ENCODE results near the gene PHACTR2.

Gene PHACTR2

DNA sequence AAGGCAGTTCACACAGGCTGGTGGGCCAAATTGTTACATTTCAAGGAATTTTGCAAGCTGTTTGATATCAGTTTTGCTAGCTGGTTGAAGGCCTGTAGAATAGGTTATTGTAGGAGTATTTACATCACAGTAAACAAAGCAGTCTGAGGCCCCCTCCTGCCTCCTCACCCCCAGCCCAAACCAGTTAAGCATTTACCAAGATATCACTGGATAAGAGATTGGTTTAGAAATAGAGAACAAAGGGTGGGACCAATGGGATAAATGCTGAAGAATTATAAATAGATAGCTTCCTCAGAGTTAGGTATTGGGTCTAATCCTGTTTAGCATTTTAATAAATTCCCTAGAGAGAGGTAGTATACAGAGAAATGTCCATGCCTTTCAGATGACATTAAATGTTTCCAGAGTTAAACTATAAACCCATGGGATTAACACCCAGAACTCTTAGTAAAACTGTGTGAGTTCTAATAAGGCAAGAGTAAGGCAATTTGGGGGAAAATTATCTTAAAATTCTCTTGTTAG is 2.3 kb upstream of the PHACTR2 start:
- DNase-seq (ENCODE audit: low read depth, low spot score), result no peak

GRCh38 chr6:143675946-143676345 is 1.8 kb upstream of the PHACTR2 start:
- DNase-seq (ENCODE audit: low read depth, low spot score), result no peak

GRCh38 chr6:143676437-143677045 is 1.2 kb upstream of the PHACTR2 start:
- DNase-seq (ENCODE audit: low read depth, low spot score), result no peak

- no peak for DNase-seq (ENCODE audit: low read depth, low spot score)
These were observed 231 bp upstream of the PHACTR2 start for GRCh38 chr6:143677577-143677890.

DNA sequence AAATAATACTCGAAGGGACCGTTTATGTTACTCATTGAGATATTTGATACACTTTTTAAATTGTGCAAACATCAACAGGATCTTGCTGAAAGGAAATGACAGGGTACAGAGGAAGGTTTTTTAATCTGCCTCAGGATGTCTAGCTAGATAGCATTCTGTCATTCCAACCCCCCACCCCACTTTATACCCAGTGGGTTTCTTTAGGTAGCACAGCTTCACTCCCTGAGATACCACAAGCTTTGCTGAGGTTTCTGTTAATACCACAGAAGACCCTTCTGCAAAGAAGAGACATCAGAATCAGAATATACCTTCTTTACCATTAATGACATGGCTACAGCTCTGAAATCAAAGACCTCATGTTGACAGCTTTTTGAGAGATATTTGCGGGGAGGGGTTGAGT is 1.3 kb downstream of the PHACTR2 start:
- no peak for DNase-seq (ENCODE audit: low read depth, low spot score)

- no peak for DNase-seq (ENCODE audit: low read depth, low spot score)
These were observed 2.4 kb downstream of the PHACTR2 start for GRCh38 chr6:143680141-143680540.

- no peak for DNase-seq (ENCODE audit: low read depth, low spot score)
These were observed 5.0 kb downstream of the PHACTR2 start for GRCh38 chr6:143682805-143683204.

- DNase-seq (ENCODE audit: low read depth, low spot score), result no peak
These were observed 6.7 kb downstream of the PHACTR2 start for GRCh38 chr6:143684486-143684885.

DNA sequence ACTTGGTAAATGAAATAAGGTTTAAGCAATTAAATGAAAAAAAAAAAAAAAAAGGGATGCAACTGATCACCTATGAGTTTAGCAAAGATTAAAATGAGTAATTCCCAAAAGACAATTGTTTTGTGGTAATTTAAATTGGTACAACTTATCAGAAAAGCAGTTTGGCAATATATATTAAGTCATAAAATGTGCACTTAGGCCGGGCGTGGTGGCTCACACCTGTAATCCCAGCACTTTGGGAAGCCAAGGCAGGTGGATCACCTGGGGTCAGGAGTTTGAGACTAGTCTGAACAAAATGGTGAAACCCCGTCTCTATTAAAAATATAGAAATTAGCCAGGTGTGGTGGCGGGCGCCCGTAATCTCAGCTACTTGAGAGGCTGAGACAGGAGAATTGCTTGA is 7.9 kb downstream of the PHACTR2 start:
- DNase-seq (ENCODE audit: low read depth, low spot score), result no peak

- no peak for DNase-seq (ENCODE audit: low read depth, low spot score)
These were observed 9.8 kb downstream of the PHACTR2 start for GRCh38 chr6:143687591-143687990.

- DNase-seq (ENCODE audit: low read depth, low spot score), result no peak
These were observed 10.9 kb downstream of the PHACTR2 start for GRCh38 chr6:143688681-143689080.

DNA sequence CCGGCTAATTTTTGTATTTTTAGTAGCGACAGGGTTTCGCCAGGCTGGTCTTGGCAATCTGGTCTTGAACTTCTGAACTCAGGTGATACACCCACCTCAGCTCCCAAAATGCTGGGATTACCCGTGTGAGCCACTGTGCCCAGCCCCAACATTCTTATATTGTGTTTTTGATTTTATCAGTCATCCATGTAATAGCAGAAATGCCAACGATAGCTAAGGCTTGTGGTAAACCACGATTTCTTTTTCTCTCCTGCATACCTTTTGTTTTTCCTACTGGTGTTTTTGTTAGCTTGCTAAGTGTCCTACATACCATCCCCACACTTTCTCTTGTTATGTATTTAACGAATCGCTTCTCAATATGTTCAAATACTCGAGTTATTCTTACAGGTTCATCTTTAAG is 12.1 kb downstream of the PHACTR2 start:
- DNase-seq (ENCODE audit: low read depth, low spot score), result no peak

GRCh38 chr6:143691155-143691554 is 13.4 kb downstream of the PHACTR2 start:
- DNase-seq (ENCODE audit: low read depth, low spot score), result no peak

DNA sequence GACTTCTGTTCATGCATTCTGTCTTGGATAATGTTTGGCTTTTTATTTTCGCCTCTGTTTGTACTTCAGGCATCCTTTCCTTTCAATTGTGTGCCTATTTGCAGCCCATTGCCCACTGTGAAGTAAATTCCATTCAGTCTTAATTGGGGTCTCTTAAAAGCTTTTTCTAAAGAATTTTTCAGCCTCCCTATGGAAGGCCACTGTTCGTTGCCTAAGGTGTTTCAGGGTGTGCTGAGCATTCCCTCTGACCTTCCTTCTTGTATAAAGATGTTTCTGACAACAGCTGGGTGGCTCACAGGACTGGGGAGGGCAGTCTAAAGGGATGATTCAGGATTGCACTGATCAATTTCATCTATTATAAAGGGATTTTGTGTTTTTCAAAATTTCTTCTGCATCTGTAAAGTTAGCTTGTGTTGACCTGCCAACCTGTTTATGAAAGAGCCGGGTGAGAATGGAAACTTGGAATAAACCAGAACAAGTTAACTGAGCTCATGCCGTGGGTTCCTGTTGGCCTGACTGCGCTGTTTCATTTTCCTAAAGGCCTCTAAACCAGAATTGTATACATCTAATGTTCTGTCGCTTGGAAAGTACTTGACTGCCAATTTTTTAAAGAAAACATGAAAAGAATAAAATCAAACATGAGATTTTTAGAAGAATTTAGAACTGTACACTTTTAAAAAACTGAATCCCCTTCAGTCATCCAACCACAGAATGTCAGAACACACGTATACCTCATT is 14.3 kb downstream of the PHACTR2 start:
- DNase-seq (ENCODE audit: low read depth, low spot score), result no peak

GRCh38 chr6:143692696-143693095 is 14.9 kb downstream of the PHACTR2 start:
- DNase-seq (ENCODE audit: low read depth, low spot score), result no peak

GRCh38 chr6:143694013-143694412 is 16.2 kb downstream of the PHACTR2 start:
- DNase-seq (ENCODE audit: low read depth, low spot score), result no peak

- DNase-seq (ENCODE audit: low read depth, low spot score), result no peak
These were observed 16.8 kb downstream of the PHACTR2 start for GRCh38 chr6:143694560-143694959.

DNA sequence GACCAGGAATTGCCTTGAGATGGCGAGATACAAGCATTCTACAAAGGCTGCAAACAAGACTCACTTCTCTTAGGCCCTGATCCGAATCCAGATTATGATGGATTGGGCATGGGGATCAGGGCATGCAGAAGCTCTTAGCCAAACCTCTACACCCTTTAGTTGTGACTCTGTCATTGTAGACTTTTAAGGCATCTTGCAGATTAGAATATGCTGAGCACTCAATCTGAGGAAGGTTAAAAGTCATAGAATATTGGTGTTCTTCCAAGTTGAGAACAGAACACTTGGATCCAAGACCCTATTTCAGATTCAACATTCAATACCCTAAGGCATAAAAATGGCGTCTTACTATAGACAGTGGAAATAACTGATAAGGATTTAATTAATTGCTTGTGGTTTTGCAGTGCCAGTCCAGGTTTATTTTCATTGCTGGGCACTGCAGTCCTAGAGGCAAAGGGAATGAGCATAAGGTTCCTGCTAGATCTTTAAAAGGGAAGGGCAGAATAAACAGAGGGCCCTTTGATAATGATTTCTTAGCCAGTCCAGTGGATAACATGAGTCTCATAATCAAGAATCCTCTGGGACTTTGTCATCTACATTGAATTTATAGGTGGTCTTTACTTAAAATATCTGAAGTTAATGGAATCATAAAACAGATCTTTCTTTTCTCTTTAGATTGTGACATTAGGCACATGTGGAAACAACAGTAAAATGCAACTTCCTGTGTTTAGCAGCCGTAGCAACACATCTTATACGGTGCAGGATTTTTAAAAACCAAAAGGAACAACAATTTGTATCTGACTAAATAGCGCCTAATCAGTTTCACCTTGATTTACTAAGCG is 17.6 kb downstream of the PHACTR2 start:
- DNase-seq (ENCODE audit: low read depth, low spot score), result no peak

DNA sequence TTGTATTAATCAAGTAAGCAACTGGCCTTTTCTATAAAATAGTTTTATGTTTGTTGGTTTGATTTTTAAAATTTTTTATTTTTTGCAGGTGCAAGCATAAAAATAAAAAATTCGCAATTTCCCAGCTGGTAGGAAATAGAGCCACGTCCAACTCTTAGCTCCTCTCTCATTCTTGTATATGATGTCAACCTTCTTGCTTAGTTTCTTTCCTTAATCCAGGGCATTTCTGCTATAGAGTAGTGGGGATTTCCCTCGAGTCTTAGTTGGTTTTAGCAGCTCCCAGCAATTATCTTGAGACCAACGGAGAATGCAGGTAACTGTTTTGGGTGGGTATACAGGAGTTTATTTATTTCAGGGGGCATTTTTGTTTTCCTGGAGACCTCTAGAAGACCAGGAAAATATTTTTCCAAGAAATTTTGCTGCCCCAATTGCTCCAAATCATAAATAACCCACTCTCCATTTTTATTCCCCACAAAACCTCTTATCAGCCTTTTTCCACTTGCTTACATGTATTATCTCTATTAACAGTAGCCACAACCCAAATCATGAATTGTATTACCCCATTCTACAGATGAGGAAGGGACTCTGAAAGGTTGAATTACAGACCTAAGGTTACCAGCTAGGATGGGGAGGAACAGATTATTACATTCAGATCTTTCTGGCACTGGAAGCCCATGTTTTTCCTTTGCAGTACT is 18.4 kb downstream of the PHACTR2 start:
- DNase-seq (ENCODE audit: low read depth, low spot score), result no peak

- DNase-seq (ENCODE audit: low read depth, low spot score), result no peak
These were observed 18.9 kb downstream of the PHACTR2 start for GRCh38 chr6:143696664-143697000.

DNA sequence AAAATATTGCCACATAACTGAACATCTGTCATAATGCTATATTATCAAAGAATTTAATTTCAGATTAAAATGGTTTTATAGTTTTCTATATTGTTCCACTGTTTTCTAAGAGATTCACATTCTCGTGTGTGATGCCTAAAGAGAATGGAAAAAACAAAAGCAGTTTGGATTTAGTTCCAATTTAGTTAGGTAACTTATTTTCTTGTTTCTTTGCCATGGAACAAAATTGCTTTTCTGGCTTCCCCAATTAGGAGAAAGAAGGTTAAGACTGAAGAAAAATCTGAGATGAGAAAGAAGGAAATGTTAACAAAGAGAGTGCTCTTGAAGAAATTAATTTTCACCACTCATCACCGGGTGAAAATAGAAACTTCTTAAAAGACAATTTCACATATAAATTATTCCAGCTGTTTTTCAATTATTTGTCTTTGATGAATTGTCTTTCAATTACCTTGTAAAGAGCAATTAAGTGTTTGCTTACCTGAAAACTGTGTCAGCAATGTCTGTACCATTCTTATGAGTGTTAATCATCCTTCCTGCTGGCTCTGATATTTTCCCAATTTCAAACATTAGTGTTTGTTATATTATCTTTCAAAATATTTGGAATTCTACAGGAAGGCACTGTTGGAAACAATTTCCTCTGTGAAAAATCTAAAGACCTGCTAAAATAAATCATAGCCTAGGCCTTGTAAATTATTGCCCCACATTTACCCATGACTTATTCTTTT is 19.5 kb downstream of the PHACTR2 start:
- no peak for DNase-seq (ENCODE audit: low read depth, low spot score)

Data from smooth muscle cell of the brain vasculature (primary cell).